NCI-H1105 (cell line): ENCODE results near the gene DDX11.
"Not testable (repeated sequence)": the region's sequence is repeated elsewhere in the genome, so short reads cannot be mapped to it uniquely, and the experiment has no call there.

Experiments used
- DNase-seq: peaks from one replicate; lab custom pipeline; 2025; lab: John Stamatoyannopoulos, UW

Gene DDX11

DNA sequence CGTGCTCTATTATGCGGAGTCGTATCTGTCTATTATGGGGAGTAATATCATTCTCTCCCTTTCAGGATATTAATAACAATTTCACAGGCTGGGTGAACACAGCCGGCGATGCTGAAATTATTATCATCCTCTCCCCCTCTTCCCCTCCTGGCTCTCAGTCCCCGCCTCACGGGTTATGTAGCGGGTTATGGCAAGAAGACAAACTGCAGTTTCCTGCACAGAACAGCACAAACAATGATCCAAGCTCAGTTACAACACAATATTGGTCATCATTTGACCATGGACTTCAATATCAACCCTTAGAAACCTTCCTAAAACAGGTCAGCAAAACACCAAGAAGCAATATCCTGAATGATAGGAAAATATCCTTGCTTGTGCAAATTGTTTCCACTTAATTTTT, 50.5 kb downstream of the DDX11 start:
- not testable (repeated sequence) for DNase-seq

DNA sequence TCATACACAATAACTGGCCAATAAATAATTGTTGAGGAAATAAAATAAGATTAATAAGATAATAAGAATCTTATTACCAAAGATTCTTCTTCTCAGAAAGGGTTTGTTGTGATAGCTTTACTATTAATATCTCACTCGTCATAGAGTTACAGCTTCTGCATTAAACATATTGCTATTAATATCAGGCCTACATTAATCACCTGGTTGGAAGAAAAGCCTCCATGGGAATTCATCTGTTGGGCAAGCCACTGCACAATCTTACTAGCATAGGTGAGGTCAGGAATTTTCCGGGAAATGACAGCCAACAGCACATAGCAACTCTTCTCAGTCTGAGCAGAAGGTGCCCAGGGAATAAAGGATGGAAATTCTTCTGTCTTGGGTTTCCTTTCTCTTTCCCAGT, 51.5 kb downstream of the DDX11 start:
- DNase-seq = not testable (repeated sequence)

- DNase-seq = not testable (repeated sequence)
These were observed 53.7 kb downstream of the DDX11 start for GRCh38 chr12:31127209-31127848.

GRCh38 chr12:31136581-31136980, 62.9 kb downstream of the DDX11 start:
- DNase-seq = not testable (repeated sequence)

DNA sequence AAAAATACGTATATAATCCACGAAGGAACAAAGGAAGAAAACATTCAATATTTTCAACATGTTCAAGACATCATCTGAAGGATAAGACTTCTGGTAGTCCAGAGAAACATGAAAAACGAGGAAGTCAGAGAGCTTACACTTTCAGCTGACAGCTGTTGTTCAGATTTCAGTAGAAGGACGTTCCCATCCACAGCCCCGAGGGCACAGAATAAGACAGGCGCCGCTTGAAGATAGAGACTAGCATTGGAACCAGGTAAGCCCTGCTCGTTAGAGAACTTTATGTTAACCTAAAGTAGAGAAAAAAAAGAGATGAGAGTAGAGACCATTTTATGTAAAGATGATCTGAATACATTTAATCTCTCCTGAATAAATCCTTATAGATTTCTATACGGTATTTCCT, 71.1 kb downstream of the DDX11 start:
- DNase-seq = not testable (repeated sequence)

- not testable (repeated sequence) for DNase-seq
These were observed 71.6 kb downstream of the DDX11 start for GRCh38 chr12:31145296-31145695.

DNA sequence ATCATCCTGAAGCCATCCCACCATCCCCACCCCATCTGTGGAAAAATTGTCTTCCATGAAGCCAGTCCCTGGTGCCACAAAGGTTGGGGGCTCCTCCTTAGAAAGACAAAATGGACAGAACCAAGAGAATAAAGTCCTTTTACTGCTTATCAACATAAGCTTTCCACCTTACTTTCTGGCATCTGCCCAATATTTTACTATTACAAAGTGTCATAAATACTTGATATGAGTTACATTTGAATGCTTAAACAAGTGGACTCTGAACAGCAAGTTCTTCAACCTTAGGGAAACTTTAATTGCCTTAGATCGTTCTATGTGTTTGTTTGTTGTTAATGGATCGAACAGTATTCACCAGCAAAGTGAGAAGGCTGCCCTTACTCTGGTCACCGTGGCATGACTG, 73.8 kb downstream of the DDX11 start:
- DNase-seq = not testable (repeated sequence)

DNA sequence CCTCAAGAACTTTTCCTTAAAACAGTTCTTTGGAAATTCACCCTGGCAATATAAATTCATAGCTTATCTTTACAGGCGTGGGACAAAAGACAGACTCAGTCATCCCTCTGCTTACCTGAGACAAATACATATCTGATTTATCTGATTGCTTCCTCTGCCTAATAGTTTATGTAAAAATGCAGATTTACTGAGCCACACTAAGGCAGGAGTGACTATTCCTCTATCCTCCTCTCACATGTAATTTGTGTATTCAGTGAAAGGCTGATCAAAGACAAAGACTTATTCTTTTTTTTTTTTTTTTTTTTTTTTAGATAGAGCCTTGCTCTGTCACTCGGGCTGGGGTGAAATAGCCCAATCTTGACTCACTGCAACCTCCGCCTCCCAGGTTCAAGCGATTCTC, 77.1 kb downstream of the DDX11 start:
- not testable (repeated sequence) for DNase-seq
